GM10266 (cell line): Measurements from ENCODE around the gene CES1.
"Not testable (repeated sequence)": the region's sequence is repeated elsewhere in the genome, so short reads cannot be mapped to it uniquely, and the experiment has no call there.

Experiments
- DNase-seq: peaks from one replicate; pipeline ENCODE4 v3.0.0; 2012; ENCODE audit errors: extremely low spot score
- CTCF ChIP-seq: IDR thresholded peaks from 2 replicates; pipeline ENCODE4 v1.5.1; 2012; ENCODE audit warnings: mild to moderate bottlenecking, low read depth; ENCODE audit not compliant: control insufficient read depth, insufficient read depth; ENCODE audit errors: missing control alignments

Gene CES1

GRCh38 chr16:55843105-55843395 lies 10.2 kb upstream of the CES1 start:
- TF ChIP-seq CTCF, result no peak
- DNase-seq, result no peak

- TF ChIP-seq CTCF, result peak; percentile 68
- peak; percentile 51 for DNase-seq
These were observed 9.6 kb upstream of the CES1 start for GRCh38 chr16:55842369-55843104.

- TF ChIP-seq CTCF, result no peak
- DNase-seq, result no peak
These were observed 6.2 kb upstream of the CES1 start for GRCh38 chr16:55839115-55839514.

- DNase-seq, result no peak
- no peak for TF ChIP-seq CTCF
These were observed 3.3 kb upstream of the CES1 start for GRCh38 chr16:55836158-55836611.

- no peak for DNase-seq
- TF ChIP-seq CTCF, result no peak
These were observed 2.7 kb upstream of the CES1 start for GRCh38 chr16:55835581-55835980.

GRCh38 chr16:55835173-55835572 lies 2.3 kb upstream of the CES1 start:
- not testable (repeated sequence) for DNase-seq

GRCh38 chr16:55834049-55834448 lies 1.2 kb upstream of the CES1 start:
- TF ChIP-seq CTCF, result no peak
- DNase-seq, result no peak

- no peak for TF ChIP-seq CTCF
- no peak for DNase-seq
These were observed 497 bp downstream of the CES1 start for GRCh38 chr16:55832425-55832772.
